Panc1 (cell line): Measurements from ENCODE around the gene STPG4. TPM values are rescaled to one million over a fixed set of nuclear protein-coding genes. Genes with fewer than 3 reads are reported as not detected.

Experiments
- ATAC-seq: fragments of 200-7000 bp; cut with Tn5 transposase; 2 replicates; pipeline ENCODE4 v1.9.1; 2020; ENCODE audit warnings: mild to moderate bottlenecking, moderate library complexity
- BruUV-seq: library from RNA; stranded (reverse); fragments of 400-500 nt; replicated peaks from 2 replicates; lab custom pipeline; 2021; lab: Mats Ljungman, UMichigan
- CTCF ChIA-PET: fragments of 300-600 bp; sonication (Branson Sonifier 250); formaldehyde crosslinking; loops from one replicate; lab custom pipeline; 2022; ENCODE audit warnings: antibody characterized with exemption; lab: Charles Lee
- POLR2A ChIA-PET: fragments of 300-600 bp; sonication (Branson Sonifier 250); formaldehyde crosslinking; loops from one replicate; lab custom pipeline; 2022; ENCODE audit warnings: antibody characterized with exemption; lab: Charles Lee
- DNase-seq: peaks from one replicate; pipeline ENCODE4 v3.0.0-alpha.2; 2010; ENCODE audit warnings: low read depth, low spot score
- H3K27ac ChIP-seq: 2 replicates; pipeline ENCODE4 v1.5.1; 2011; ENCODE audit warnings: mild to moderate bottlenecking, low read length, inconsistent platforms
- H3K27me3 ChIP-seq: fragments of 200-500 bp; sonication (Bioruptor generic); 2 replicates; pipeline ENCODE4 v1.6.0; 2014; ENCODE audit warnings: low read length, inconsistent platforms; ENCODE audit not compliant: control insufficient read depth, insufficient read depth
- H3K36me3 ChIP-seq: fragments of 200-500 bp; sonication (Bioruptor generic); 2 replicates; pipeline ENCODE4 v1.5.1; 2014; ENCODE audit warnings: inconsistent platforms, mild to moderate bottlenecking, low read length, moderate library complexity; ENCODE audit not compliant: control insufficient read depth, insufficient read depth
- H3K4me1 ChIP-seq: 2 replicates; pipeline ENCODE4 v1.5.1; 2011; ENCODE audit warnings: inconsistent platforms, mild to moderate bottlenecking, low read length, moderate library complexity; ENCODE audit not compliant: control insufficient read depth, insufficient read depth
- H3K4me3 ChIP-seq, 2 experiments: 2 replicates each; pipeline ENCODE4 v1.5.1; 2011 to 2012; ENCODE audit warnings: low read depth in 2 of 2, low read length in 2 of 2, mild to moderate bottlenecking in 2 of 2, inconsistent platforms in 1 of 2, moderate library complexity in 1 of 2
- H3K9me3 ChIP-seq: fragments of 200-500 bp; sonication (Bioruptor generic); 2 replicates; pipeline ENCODE4 v1.5.1; 2014; ENCODE audit warnings: low read depth, mild to moderate bottlenecking, inconsistent platforms, low read length, moderate library complexity; ENCODE audit not compliant: control insufficient read depth, insufficient read depth
- POLR2AphosphoS5 ChIP-seq: IDR thresholded peaks from 2 replicates; pipeline ENCODE4 v1.6.1; 2012; ENCODE audit warnings: mild to moderate bottlenecking, low read depth, low read length, moderate library complexity
- SIN3A ChIP-seq: IDR thresholded peaks from 2 replicates; pipeline ENCODE4 v1.6.1; 2012; ENCODE audit warnings: low read depth, mild to moderate bottlenecking, low read length, moderate library complexity, borderline replicate concordance; ENCODE audit not compliant: insufficient read depth
- TCF7L2 ChIP-seq: IDR thresholded peaks from 2 replicates; pipeline ENCODE4 v1.6.1; 2011; ENCODE audit warnings: mild to moderate bottlenecking, low read depth, low read length, inconsistent platforms
- in situ Hi-C: cut with HindIII; loops from 2 replicates; pipeline ENCODE4 v1.10.0; 2016; ENCODE audit warnings: low sequenced_read_pairs, low pct_unique_long_range_greater_than_20kb
- intact Hi-C: fragments of 100-400 bp; cut with micrococcal nuclease; formaldehyde crosslinking; loops from one replicate; pipeline ENCODE4 v1.10.0; 2022; ENCODE audit not compliant: unreplicated experiment
- total RNA-seq: library from RNA; stranded (reverse); gene quantifications from one replicate; pipeline ENCODE4 v1.2.1, GENCODE V29; 2021; ENCODE audit not compliant: unreplicated experiment
- TF ChIP-seq, protein P1 (sequence below), 2 experiments: IDR thresholded peaks; 2 replicates each; pipeline ENCODE4 v1.6.1; 2011 to 2012; ENCODE audit warnings: low read depth in 2 of 2, control low read depth in 1 of 2, low read length in 1 of 2, mild to moderate bottlenecking in 1 of 2, moderate library complexity in 1 of 2; ENCODE audit not compliant: insufficient read depth in 1 of 2
- TF ChIP-seq, protein P2 (sequence below): fragments of 450-650 bp; IDR thresholded peaks from 2 replicates; pipeline ENCODE4 v1.5.1; 2017; ENCODE audit warnings: mild to moderate bottlenecking

STPG4 gene
- total RNA-seq, 1 experiment from 2014 or later: 0.36 TPM

DNA sequence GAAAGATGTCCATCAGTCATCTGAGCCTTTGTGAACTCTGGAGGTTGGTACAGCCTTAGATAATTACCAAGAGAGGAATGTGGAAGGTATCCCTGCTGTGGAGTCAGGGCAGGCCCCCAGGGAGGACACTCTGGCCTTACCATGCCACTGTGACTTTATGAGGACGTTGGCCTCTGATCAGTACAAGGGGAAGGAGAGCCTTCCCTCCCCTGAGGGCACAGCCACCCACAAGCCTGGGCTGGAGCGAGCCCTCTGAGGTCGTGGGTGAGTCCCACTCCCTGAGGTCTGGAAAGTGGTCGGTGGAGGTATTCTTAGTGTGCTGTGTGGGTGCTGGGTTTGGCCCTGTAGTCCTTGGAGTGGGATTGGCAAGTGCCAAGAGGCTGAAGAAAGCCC is 91.6 kb downstream of the STPG4 start:
- intact Hi-C loops: no loop called here
- Histone ChIP-seq H3K9me3 (no peaks in the 10 kb centered on the region), H3K27me3 (no peaks in the 10 kb centered on the region), H3K4me1 (peaks cover 8% of the 10 kb centered on the region; the same call in 1 of the 2 replicates), H3K4me3 (no peak overlapping the region), H3K36me3 (no peaks in the 10 kb centered on the region), H3K27ac (peak overlapping the region; percentile 52; the same call in 1 of the 2 replicates)
- ATAC-seq (0 out of 2 replicates have a peak, but pooled peaks have one; percentile 41), DNase-seq (no peak)
- no TSS peak for BruUV-seq
- no peak for TF ChIP-seq SIN3A
- TF ChIP-seq TCF7L2: no peak
- no peak for TF ChIP-seq POLR2AphosphoS5
- TF ChIP-seq, protein P1, sequence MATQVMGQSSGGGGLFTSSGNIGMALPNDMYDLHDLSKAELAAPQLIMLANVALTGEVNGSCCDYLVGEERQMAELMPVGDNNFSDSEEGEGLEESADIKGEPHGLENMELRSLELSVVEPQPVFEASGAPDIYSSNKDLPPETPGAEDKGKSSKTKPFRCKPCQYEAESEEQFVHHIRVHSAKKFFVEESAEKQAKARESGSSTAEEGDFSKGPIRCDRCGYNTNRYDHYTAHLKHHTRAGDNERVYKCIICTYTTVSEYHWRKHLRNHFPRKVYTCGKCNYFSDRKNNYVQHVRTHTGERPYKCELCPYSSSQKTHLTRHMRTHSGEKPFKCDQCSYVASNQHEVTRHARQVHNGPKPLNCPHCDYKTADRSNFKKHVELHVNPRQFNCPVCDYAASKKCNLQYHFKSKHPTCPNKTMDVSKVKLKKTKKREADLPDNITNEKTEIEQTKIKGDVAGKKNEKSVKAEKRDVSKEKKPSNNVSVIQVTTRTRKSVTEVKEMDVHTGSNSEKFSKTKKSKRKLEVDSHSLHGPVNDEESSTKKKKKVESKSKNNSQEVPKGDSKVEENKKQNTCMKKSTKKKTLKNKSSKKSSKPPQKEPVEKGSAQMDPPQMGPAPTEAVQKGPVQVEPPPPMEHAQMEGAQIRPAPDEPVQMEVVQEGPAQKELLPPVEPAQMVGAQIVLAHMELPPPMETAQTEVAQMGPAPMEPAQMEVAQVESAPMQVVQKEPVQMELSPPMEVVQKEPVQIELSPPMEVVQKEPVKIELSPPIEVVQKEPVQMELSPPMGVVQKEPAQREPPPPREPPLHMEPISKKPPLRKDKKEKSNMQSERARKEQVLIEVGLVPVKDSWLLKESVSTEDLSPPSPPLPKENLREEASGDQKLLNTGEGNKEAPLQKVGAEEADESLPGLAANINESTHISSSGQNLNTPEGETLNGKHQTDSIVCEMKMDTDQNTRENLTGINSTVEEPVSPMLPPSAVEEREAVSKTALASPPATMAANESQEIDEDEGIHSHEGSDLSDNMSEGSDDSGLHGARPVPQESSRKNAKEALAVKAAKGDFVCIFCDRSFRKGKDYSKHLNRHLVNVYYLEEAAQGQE (IDR thresholded peaks at IDR 0.05; ENCODE audit: insufficient read depth in 1 of 2, low read depth in 2 of 2, low read length in 1 of 2): no peak
- TF ChIP-seq, protein P2, sequence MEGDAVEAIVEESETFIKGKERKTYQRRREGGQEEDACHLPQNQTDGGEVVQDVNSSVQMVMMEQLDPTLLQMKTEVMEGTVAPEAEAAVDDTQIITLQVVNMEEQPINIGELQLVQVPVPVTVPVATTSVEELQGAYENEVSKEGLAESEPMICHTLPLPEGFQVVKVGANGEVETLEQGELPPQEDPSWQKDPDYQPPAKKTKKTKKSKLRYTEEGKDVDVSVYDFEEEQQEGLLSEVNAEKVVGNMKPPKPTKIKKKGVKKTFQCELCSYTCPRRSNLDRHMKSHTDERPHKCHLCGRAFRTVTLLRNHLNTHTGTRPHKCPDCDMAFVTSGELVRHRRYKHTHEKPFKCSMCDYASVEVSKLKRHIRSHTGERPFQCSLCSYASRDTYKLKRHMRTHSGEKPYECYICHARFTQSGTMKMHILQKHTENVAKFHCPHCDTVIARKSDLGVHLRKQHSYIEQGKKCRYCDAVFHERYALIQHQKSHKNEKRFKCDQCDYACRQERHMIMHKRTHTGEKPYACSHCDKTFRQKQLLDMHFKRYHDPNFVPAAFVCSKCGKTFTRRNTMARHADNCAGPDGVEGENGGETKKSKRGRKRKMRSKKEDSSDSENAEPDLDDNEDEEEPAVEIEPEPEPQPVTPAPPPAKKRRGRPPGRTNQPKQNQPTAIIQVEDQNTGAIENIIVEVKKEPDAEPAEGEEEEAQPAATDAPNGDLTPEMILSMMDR: no peak
- ChIA-PET CTCF (no interaction called here), POLR2A (no interaction called here)
- in situ Hi-C loops: no loop called here

DNA sequence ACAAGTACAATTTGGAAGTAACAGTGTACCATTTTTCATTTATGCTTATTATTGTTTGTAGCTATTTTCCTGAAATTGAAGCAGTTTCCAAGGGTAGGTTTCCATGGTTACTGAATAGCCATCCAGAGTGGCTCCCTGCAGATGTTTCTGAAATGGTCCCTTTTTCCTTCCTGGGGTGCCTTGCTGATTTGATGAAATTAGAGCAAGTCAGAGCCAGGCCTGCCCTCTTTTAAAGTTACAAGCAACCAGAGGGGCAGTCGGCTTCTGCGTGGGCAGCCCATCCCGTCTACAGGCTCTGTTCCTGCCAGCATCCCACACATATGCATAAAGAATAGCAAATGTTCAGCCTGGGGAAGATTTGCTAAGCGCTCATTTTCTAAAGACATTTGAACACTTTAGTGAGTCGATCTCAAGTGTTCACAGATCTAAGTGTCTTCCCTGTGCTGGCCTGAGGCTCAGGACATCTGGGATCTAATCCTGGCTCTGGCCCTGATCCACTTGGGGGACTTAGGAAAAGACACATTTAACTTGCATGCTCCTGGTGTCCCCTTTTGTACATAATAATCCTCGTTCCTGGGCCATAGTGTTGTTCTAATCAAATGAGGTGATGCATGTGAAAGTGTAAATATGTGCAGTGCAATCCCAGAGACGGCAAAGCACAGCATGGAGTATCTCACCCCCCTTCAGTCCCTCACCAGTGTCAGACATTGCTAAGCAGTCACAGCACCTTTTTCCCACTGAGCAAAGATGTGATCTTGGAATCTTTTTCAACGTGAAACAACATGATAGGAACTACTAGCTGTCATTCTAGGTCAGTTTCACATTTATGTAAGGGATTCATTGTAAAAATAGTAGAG is 92.2 kb downstream of the STPG4 start:
- Histone ChIP-seq H3K9me3 (no peaks in the 10 kb centered on the region), H3K4me3 (no peak overlapping the region), H3K27ac (peak overlapping the region; percentile 52; the same call in 1 of the 2 replicates), H3K4me1 (peaks cover 14% of the 10 kb centered on the region), H3K36me3 (no peaks in the 10 kb centered on the region), H3K27me3 (no peaks in the 10 kb centered on the region)
- DNase-seq (no peak), ATAC-seq (no peak)
- intact Hi-C loops (no loop called here), in situ Hi-C loops (no loop called here)
- ChIA-PET POLR2A (no interaction called here), CTCF (no interaction called here)
- BruUV-seq: no TSS peak
- TF ChIP-seq, protein P1 (IDR thresholded peaks at IDR 0.05; ENCODE audit: insufficient read depth in 1 of 2, low read depth in 2 of 2, low read length in 1 of 2): no peak
- no peak for TF ChIP-seq POLR2AphosphoS5
- no peak for TF ChIP-seq SIN3A
- no peak for TF ChIP-seq TCF7L2
- TF ChIP-seq, protein P2: no peak
